PFSK-1 (cell line): ENCODE measurements around the gene CCDC63. TPM values are rescaled to one million over a fixed set of nuclear protein-coding genes. Genes with fewer than 3 reads are reported as not detected.

Experiments used
- FOXP2 ChIP-seq: optimal IDR thresholded peaks from 2 replicates; pipeline ENCODE3; 2011; ENCODE audit warnings: borderline replicate concordance, control low read depth, inconsistent platforms; ENCODE audit not compliant: insufficient read depth; ENCODE audit errors: extremely low read length, extremely low read depth
- POLR2AphosphoS5 ChIP-seq: IDR thresholded peaks from 2 replicates; pipeline ENCODE4 v1.6.1; 2012; ENCODE audit warnings: low read depth, mild to moderate bottlenecking, control low read depth, low read length, moderate library complexity
- SIN3A ChIP-seq: IDR thresholded peaks from 2 replicates; pipeline ENCODE4 v1.6.1; 2012; ENCODE audit warnings: mild to moderate bottlenecking, low read length, moderate library complexity, borderline replicate concordance; ENCODE audit not compliant: insufficient read depth
- TAF1 ChIP-seq: IDR thresholded peaks from 2 replicates; pipeline ENCODE4 v1.6.1; 2012; ENCODE audit warnings: low read length, control low read depth, borderline replicate concordance; ENCODE audit not compliant: insufficient read depth
- polyA plus RNA-seq: library from polyadenylated mRNA; unstranded; fragments of >200 nt; gene quantifications from one replicate; pipeline ENCODE4 v1.2.1, GENCODE V29; 2012; ENCODE audit warnings: low read depth, missing spikeins; ENCODE audit not compliant: insufficient read length
- TF ChIP-seq, protein P1 (sequence below), 2 experiments: IDR thresholded peaks; 2 replicates each; pipeline versions ENCODE4 v1.6.1 to v1.8.0; 2011 to 2012; ENCODE audit warnings: low read depth in 2 of 2, low read length in 2 of 2, control low read depth in 1 of 2, inconsistent platforms in 1 of 2, mild to moderate bottlenecking in 1 of 2, moderate library complexity in 1 of 2; ENCODE audit not compliant: insufficient read depth in 1 of 2

Gene CCDC63
- 0.36 TPM for polyA plus RNA-seq

DNA sequence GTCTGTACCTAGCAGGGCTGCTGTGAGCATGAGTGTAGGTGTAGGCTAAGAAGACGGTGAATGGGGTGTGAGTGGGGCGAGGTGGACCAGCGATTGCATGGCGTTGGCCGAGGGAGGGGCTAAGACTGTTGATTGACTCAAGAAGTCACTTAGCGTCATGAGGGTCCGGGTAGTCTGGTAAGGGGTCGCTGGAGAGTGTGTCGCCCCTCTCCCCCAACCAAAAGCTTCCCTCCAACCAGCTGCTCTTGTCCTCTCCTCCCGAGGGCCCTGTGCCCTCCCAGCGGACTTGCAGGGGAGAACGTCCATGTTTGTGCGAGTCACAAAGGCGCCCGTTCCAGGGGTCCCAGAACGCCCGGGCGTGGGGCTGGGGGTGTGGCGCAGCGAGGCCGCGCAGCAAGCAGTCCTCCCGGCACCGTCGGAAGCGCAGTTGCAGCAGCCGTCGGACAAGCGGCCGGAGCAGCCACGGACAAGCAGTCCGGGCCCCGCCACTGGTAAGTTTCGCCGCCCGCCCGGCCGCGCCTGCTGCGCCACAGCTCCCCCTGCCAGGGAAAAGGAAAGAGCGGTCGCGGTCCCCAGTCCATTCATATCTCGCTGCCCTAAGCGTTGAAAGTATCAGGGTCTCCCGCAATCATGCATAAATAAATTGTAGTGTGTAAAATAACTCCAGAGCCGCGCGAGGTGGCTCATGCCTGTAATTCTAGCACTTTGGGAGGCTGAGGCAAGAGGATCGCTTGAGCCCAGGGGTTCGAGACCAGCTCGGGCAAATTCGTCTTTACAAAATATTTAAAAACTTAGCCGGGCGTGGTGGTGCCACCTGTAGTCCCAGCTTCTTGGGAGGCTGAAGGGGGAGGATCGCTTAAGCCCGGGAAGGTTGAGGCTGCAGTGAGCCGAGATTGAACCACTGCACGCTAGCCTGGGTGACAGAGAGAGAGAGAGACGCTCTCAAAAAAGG lies at the start of gene CCDC63:
TSS of gene CCDC63 (plus strand) at position 373 of the 952 bp plus-strand sequence. CDS start 5,968 bp downstream, outside the sequence.
- no peak for TF ChIP-seq TAF1
- TF ChIP-seq FOXP2 = no peak
- TF ChIP-seq SIN3A = no peak
- TF ChIP-seq, protein P1, sequence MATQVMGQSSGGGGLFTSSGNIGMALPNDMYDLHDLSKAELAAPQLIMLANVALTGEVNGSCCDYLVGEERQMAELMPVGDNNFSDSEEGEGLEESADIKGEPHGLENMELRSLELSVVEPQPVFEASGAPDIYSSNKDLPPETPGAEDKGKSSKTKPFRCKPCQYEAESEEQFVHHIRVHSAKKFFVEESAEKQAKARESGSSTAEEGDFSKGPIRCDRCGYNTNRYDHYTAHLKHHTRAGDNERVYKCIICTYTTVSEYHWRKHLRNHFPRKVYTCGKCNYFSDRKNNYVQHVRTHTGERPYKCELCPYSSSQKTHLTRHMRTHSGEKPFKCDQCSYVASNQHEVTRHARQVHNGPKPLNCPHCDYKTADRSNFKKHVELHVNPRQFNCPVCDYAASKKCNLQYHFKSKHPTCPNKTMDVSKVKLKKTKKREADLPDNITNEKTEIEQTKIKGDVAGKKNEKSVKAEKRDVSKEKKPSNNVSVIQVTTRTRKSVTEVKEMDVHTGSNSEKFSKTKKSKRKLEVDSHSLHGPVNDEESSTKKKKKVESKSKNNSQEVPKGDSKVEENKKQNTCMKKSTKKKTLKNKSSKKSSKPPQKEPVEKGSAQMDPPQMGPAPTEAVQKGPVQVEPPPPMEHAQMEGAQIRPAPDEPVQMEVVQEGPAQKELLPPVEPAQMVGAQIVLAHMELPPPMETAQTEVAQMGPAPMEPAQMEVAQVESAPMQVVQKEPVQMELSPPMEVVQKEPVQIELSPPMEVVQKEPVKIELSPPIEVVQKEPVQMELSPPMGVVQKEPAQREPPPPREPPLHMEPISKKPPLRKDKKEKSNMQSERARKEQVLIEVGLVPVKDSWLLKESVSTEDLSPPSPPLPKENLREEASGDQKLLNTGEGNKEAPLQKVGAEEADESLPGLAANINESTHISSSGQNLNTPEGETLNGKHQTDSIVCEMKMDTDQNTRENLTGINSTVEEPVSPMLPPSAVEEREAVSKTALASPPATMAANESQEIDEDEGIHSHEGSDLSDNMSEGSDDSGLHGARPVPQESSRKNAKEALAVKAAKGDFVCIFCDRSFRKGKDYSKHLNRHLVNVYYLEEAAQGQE (IDR thresholded peaks at IDR 0.05; ENCODE audit: insufficient read depth in 1 of 2, low read depth in 2 of 2, low read length in 2 of 2) = no peak

DNA sequence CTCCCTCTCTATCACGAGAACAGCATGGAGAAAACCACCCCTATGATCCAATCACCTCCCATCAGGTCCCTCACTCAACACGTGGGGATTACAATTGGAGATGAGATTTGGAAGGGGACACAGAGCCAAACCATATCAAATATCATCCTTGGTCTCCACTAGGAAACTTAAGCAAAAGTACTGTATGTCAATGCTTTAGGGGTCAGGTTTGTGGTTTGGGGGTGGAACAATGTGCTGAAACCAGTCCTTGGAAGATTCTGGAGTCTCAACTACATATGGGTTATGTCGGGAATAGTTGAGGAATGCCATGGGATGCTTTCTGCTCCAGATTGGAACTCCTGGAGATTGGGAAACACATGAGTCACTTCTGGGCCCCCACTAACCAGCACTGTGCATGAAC lies 48.3 kb upstream of the CCDC63 start:
- TF ChIP-seq TAF1 = no peak
- TF ChIP-seq POLR2AphosphoS5 = no peak
- TF ChIP-seq SIN3A = no peak
- no peak for TF ChIP-seq FOXP2
- TF ChIP-seq, protein P1 (IDR thresholded peaks at IDR 0.05; ENCODE audit: insufficient read depth in 1 of 2, low read depth in 2 of 2, low read length in 2 of 2) = no peak

DNA sequence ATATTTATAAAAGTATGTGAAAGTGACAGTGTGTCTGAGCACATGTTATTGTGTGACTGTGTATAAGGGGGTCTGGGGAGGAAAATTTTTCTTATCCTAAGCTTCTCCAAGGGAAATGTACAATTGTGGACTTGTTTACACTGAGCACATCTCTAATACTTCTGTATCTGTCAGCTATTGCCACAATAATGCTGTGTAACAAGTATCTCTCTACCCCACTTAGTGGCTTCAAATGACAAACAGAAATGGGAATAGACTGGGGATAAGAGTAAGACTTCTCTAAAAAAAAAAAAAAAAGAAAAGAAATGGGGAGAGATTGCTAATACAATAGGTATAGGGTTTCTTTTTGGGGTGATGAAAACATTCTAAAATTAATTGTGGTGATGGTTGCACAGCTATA lies 44.3 kb upstream of the CCDC63 start:
- TF ChIP-seq, protein P1 (IDR thresholded peaks at IDR 0.05; ENCODE audit: insufficient read depth in 1 of 2, low read depth in 2 of 2, low read length in 2 of 2) = no peak
- TF ChIP-seq TAF1 (no peak), SIN3A (no peak), FOXP2 (no peak), POLR2AphosphoS5 (no peak)

DNA sequence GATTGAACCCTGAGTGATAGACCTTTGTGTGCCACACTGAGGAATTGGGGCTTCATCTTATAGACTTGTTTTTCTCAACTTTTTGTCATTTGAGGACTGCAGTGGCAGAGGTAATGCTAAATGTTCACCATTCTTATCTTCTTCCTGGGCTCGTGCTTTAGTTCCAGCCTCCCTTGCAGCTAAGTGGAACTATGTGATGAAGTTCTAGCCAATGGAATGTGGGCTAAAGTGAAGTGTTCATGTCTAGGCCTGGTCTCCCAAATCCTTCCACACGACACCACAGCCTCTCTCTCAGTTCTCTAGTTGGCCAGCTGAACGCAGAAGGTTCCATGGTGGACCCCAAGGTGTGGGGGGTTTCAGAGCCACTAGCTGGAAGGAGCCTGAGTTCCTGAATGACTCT lies 42.4 kb upstream of the CCDC63 start:
- no peak for TF ChIP-seq POLR2AphosphoS5

DNA sequence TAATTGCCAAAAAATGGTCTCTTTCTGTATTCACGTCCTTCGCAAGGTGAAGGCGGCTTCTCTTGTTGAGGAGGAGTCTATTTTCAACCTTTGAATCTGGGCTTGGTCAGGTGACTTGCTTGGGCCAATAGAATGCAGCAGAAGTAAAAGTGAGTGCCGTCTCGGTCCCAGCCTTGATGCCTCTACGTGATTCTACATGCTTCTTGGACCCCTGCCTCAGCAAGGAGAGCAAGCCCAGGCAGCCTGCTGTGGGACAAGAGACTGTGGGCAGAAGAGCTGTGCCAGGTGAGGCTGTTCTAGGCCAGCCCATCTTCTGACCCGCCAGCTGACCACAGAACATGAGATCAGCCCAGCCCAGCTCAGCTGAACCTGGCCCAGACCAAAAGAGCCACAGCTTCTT lies 39.1 kb upstream of the CCDC63 start:
- TF ChIP-seq TAF1 (no peak), FOXP2 (no peak), SIN3A (no peak), POLR2AphosphoS5 (no peak)
- TF ChIP-seq, protein P1 (IDR thresholded peaks at IDR 0.05; ENCODE audit: insufficient read depth in 1 of 2, low read depth in 2 of 2, low read length in 2 of 2) = no peak
